ENCODE data around the gene BMP7. TPM values are rescaled to one million over a fixed set of nuclear protein-coding genes. Genes with fewer than 3 reads are reported as not detected.
A peak's percentile ranks its signal among the peaks of the same experiment; 100 is the strongest.

BMP7 gene
- total and polyA plus RNA-seq, 2 experiments from 2014 or later, result 15.9 to 22.8 TPM

- no peaks in the 10 kb centered on the region for H3F3A ChIP-seq (replicated peaks; ENCODE audit: low read depth)
- DNase-seq (ENCODE audit: low spot score) (no peak), ATAC-seq (no peak)
- Mint-ChIP-seq H3K36me3 (ENCODE audit: low read depth) (no peaks in the 10 kb centered on the region), H3K9me3 (peaks cover 4% of the 10 kb centered on the region), H3K27me3 (ENCODE audit: insufficient read depth, low read depth, poor library complexity) (peaks cover 13% of the 10 kb centered on the region), H3K4me3 (no peak overlapping the region), H3K27ac (no peak overlapping the region), H3K4me1 (peaks cover 33% of the 10 kb centered on the region)
- H3K4me2 ChIP-seq, result no peak overlapping the region
- H3K79me2 ChIP-seq (replicated peaks; ENCODE audit: insufficient read depth), result peaks cover 41% of the 10 kb centered on the region
- no peaks in the 10 kb centered on the region for H3K27me3 ChIP-seq (ENCODE audit: insufficient read depth)
- TF ChIP-seq, protein P1, sequence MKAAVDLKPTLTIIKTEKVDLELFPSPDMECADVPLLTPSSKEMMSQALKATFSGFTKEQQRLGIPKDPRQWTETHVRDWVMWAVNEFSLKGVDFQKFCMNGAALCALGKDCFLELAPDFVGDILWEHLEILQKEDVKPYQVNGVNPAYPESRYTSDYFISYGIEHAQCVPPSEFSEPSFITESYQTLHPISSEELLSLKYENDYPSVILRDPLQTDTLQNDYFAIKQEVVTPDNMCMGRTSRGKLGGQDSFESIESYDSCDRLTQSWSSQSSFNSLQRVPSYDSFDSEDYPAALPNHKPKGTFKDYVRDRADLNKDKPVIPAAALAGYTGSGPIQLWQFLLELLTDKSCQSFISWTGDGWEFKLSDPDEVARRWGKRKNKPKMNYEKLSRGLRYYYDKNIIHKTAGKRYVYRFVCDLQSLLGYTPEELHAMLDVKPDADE (IDR thresholded peaks at IDR 0.05), result no peak
- TF ChIP-seq POLR2AphosphoS5 (IDR thresholded peaks at IDR 0.05; ENCODE audit: low read depth), result no peak
- no peak for TF ChIP-seq STAT1 (IDR thresholded peaks at IDR 0.05; ENCODE audit: unreplicated experiment)
- TF ChIP-seq, protein P2, sequence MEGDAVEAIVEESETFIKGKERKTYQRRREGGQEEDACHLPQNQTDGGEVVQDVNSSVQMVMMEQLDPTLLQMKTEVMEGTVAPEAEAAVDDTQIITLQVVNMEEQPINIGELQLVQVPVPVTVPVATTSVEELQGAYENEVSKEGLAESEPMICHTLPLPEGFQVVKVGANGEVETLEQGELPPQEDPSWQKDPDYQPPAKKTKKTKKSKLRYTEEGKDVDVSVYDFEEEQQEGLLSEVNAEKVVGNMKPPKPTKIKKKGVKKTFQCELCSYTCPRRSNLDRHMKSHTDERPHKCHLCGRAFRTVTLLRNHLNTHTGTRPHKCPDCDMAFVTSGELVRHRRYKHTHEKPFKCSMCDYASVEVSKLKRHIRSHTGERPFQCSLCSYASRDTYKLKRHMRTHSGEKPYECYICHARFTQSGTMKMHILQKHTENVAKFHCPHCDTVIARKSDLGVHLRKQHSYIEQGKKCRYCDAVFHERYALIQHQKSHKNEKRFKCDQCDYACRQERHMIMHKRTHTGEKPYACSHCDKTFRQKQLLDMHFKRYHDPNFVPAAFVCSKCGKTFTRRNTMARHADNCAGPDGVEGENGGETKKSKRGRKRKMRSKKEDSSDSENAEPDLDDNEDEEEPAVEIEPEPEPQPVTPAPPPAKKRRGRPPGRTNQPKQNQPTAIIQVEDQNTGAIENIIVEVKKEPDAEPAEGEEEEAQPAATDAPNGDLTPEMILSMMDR (conservative IDR thresholded peaks at IDR 0.05; ENCODE audit: low read depth in 2 of 2), result no peak
- TF ChIP-seq ZNF462 (CRISPR knock-in tag; IDR thresholded peaks at IDR 0.05), result no peak
- no peak for TF ChIP-seq JUNB (IDR thresholded peaks at IDR 0.05; ENCODE audit: unreplicated experiment)
- TF ChIP-seq EZH2 (IDR thresholded peaks at IDR 0.05; ENCODE audit: low read depth, unreplicated experiment), result no peak
- TF ChIP-seq CREB1 (CRISPR knock-in tag; IDR thresholded peaks at IDR 0.05; ENCODE audit: low read depth), result no peak
- TF ChIP-seq REST (IDR thresholded peaks at IDR 0.05; ENCODE audit: unreplicated experiment), result no peak
- no peak for TF ChIP-seq EZH2phosphoT487 (IDR thresholded peaks at IDR 0.05; ENCODE audit: unreplicated experiment)
- TF ChIP-seq ZNF114 (CRISPR knock-in tag; IDR thresholded peaks at IDR 0.05), result no peak
- TF ChIP-seq NANOG (IDR thresholded peaks at IDR 0.05; ENCODE audit: borderline replicate concordance), result no peak
- TF ChIP-seq ZNF331 (CRISPR knock-in tag; IDR thresholded peaks at IDR 0.05; ENCODE audit: low read depth), result no peak
- no peaks in the 10 kb centered on the region for H3K9me2 ChIP-seq (ENCODE audit: insufficient read depth)
- H3K4me3 ChIP-seq, result no peak overlapping the region
- 0 out of 2 replicates have a peak overlapping the region, but pooled peaks have one; percentile 76 for H3K27ac ChIP-seq (ENCODE audit: low read depth)
- no peaks in the 10 kb centered on the region for H3K36me3 ChIP-seq (ENCODE audit: insufficient read depth)
- H3K4me1 ChIP-seq (ENCODE audit: insufficient read depth), result peaks cover 27% of the 10 kb centered on the region
- H4K20me1 ChIP-seq (replicated peaks; ENCODE audit: insufficient read depth), result no peaks in the 10 kb centered on the region
- H2AFZ ChIP-seq, result no peak overlapping the region
Observed at GRCh38 chr20:57251949-57252348, 14.5 kb downstream of the BMP7 start.

Data from GM23338 (cell line).